OCI-LY7 (cell line): ENCODE results near the gene ACP1. TPM values are rescaled to one million over a fixed set of nuclear protein-coding genes. Genes with fewer than 3 reads are reported as not detected.

Experiments
- BruUV-seq: library from RNA; stranded (reverse); fragments of 400-500 nt; replicated peaks from 2 replicates; lab custom pipeline; 2021; lab: Mats Ljungman, UMichigan
- CTCF ChIA-PET: fragments of 300-600 bp; sonication (Branson Sonifier 250); formaldehyde crosslinking; loops from one replicate; lab custom pipeline; 2022; ENCODE audit warnings: antibody characterized with exemption; ENCODE audit not compliant: unreplicated experiment; lab: Charles Lee
- POLR2A ChIA-PET: fragments of 300-600 bp; sonication (Branson Sonifier 250); formaldehyde crosslinking; loops from one replicate; lab custom pipeline; 2022; ENCODE audit warnings: antibody characterized with exemption; lab: Charles Lee
- DNase-seq: peaks from one replicate; pipeline ENCODE4 v3.0.0-alpha.2; 2015; ENCODE audit warnings: low spot score
- H2AFZ ChIP-seq: fragments of 200-600 bp; sonication (generic), shearing (Covaris generic); 2 replicates; pipeline ENCODE4 v1.6.1; 2014; ENCODE audit warnings: mild to moderate bottlenecking, antibody characterized with exemption, low read length, moderate library complexity
- H3K27ac ChIP-seq: fragments of 200-600 bp; sonication (generic); 2 replicates; pipeline ENCODE4 v1.5.1; 2014; ENCODE audit warnings: mixed run types, low read depth, mild to moderate bottlenecking, moderate library complexity, low read length, inconsistent platforms; ENCODE audit not compliant: poor library complexity, severe bottlenecking
- H3K36me3 ChIP-seq: fragments of 200-600 bp; sonication (generic); 2 replicates; pipeline ENCODE4 v1.6.1; 2014; ENCODE audit warnings: mild to moderate bottlenecking, antibody characterized with exemption, low read length, moderate library complexity, mixed read lengths; ENCODE audit not compliant: insufficient read depth
- H3K4me1 ChIP-seq: fragments of 200-600 bp; sonication (generic); 2 replicates; pipeline ENCODE4 v1.5.1; 2014; ENCODE audit warnings: mild to moderate bottlenecking, low read length; ENCODE audit not compliant: insufficient read depth, poor library complexity, severe bottlenecking
- H3K4me2 ChIP-seq: fragments of 200-600 bp; sonication (generic); 2 replicates; pipeline ENCODE4 v1.6.1; 2014; ENCODE audit warnings: mild to moderate bottlenecking, low read length
- H3K4me3 ChIP-seq: fragments of 200-600 bp; sonication (generic); 2 replicates; pipeline ENCODE4 v1.5.1; 2014; ENCODE audit warnings: mild to moderate bottlenecking, low read depth, low read length; ENCODE audit not compliant: poor library complexity, severe bottlenecking
- H3K79me2 ChIP-seq: fragments of 200-600 bp; sonication (generic); 2 replicates; pipeline ENCODE4 v1.6.1; 2016; ENCODE audit warnings: low read depth, mild to moderate bottlenecking, low read length, moderate library complexity, mixed read lengths; ENCODE audit not compliant: insufficient read depth
- H3K9me2 ChIP-seq: fragments of 200-600 bp; sonication (generic); 2 replicates; pipeline ENCODE4 v1.6.1; 2016; ENCODE audit warnings: mild to moderate bottlenecking, low read length, mixed read lengths; ENCODE audit not compliant: insufficient read depth
- H3K9me3 ChIP-seq: fragments of 200-600 bp; sonication (generic); 2 replicates; pipeline ENCODE4 v1.6.1; 2014; ENCODE audit warnings: mild to moderate bottlenecking, mixed run types, low read length, mixed read lengths
- H4K20me1 ChIP-seq: fragments of 200-600 bp; sonication (generic); 2 replicates; pipeline ENCODE4 v1.6.1; 2014; ENCODE audit warnings: mild to moderate bottlenecking, antibody characterized with exemption, low read length, moderate library complexity, mixed read lengths; ENCODE audit not compliant: insufficient read depth
- EZH2phosphoT487 ChIP-seq: fragments of 200-600 bp; sonication (generic); IDR thresholded peaks from 2 replicates; pipeline ENCODE4 v1.6.1; 2018; ENCODE audit warnings: low read depth, borderline replicate concordance, mild to moderate bottlenecking, mixed run types, antibody characterized with exemption, low read length, moderate library complexity, mixed read lengths
- intact Hi-C: fragments of 100-400 bp; cut with micrococcal nuclease; formaldehyde crosslinking; loops from one replicate; pipeline ENCODE4 v1.10.0; 2022; ENCODE audit not compliant: unreplicated experiment
- total RNA-seq, 2 experiments: library from RNA; depleted of rRNA in 1 of 2; stranded (reverse); fragments of >200 nt in 1 of 2; shearing (Covaris generic) in 1 of 2; gene quantifications; 2 replicates each; pipeline ENCODE4 v1.2.3, GENCODE V29; 2014 to 2022
- TF ChIP-seq, protein P1 (sequence below): fragments of 200-600 bp; sonication (generic); conservative IDR thresholded peaks from 2 replicates; pipeline ENCODE4 v1.5.1; 2014; ENCODE audit warnings: mild to moderate bottlenecking, antibody characterized with exemption, low read length, moderate library complexity, mixed read lengths

Gene ACP1
- total RNA-seq, 2 experiments from 2014 or later: 99.0 to 124 TPM

DNA sequence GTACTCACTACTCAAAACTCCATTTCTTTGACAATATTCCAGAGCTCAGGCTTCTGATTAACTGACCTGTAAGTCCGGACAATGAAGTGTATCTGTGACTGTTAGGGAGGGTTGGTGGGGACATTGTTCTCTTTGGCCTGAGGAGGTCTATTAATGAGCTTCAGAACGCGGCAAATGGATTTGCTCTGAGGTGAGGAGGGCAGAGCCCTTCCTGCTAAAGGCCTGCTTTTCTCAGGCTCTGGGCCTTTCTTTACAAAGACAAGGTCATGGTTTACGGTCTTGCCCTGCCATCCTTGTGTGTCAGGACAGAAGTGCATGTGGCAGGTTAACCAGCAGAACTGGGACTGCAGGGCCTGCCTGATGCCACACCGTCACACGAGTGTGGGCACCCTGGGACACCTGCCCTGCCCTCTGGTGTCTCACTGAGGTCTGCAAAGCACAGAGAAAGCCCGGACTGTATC lies 15.9 kb downstream of the ACP1 start:
- Histone ChIP-seq H3K9me3 (no peaks in the 10 kb centered on the region), H3K4me3 (no peak overlapping the region), H3K79me2 (peaks cover 16% of the 10 kb centered on the region), H3K9me2 (no peaks in the 10 kb centered on the region), H3K4me2 (no peak overlapping the region), H4K20me1 (peaks cover 10% of the 10 kb centered on the region), H2AFZ (no peak overlapping the region), H3K36me3 (peaks cover 79% of the 10 kb centered on the region), H3K4me1 (peaks cover 4% of the 10 kb centered on the region), H3K27ac (no peak overlapping the region)
- TF ChIP-seq, protein P1, sequence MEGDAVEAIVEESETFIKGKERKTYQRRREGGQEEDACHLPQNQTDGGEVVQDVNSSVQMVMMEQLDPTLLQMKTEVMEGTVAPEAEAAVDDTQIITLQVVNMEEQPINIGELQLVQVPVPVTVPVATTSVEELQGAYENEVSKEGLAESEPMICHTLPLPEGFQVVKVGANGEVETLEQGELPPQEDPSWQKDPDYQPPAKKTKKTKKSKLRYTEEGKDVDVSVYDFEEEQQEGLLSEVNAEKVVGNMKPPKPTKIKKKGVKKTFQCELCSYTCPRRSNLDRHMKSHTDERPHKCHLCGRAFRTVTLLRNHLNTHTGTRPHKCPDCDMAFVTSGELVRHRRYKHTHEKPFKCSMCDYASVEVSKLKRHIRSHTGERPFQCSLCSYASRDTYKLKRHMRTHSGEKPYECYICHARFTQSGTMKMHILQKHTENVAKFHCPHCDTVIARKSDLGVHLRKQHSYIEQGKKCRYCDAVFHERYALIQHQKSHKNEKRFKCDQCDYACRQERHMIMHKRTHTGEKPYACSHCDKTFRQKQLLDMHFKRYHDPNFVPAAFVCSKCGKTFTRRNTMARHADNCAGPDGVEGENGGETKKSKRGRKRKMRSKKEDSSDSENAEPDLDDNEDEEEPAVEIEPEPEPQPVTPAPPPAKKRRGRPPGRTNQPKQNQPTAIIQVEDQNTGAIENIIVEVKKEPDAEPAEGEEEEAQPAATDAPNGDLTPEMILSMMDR: no peak
- TF ChIP-seq EZH2phosphoT487: no peak
- no TSS peak for BruUV-seq
- ChIA-PET POLR2A (no interaction called here), CTCF (no interaction called here)
- DNase-seq: no peak
- intact Hi-C loops: no loop called here

DNA sequence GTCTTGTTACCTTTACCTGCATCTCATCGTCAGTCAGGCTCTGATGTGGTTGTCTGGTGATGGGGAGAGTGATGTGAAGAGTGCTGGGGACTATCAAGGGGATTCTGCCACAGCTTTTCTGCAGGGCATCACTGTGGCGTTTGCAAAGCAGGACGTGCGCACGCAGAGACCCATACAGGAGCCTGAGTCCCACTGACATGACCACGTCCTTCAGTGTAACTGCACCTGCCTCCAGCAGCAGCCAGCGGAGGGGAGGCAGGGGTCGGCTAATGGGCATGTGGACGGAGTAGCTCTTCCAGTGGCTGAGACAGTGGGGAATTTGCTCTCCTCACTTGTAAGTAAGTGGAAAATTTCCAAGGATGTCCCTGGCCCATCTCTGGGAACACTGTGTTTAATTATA lies 16.6 kb downstream of the ACP1 start:
- no peaks in the 10 kb centered on the region for H3K9me2 ChIP-seq
- H3K4me2 ChIP-seq: no peak overlapping the region
- TF ChIP-seq, protein P1: no peak
- no peak for TF ChIP-seq EZH2phosphoT487
- CTCF ChIA-PET: no interaction called here
- peaks cover 9% of the 10 kb centered on the region for H3K79me2 ChIP-seq
- H3K4me1 ChIP-seq: no peaks in the 10 kb centered on the region
- intact Hi-C loops: no loop called here
- POLR2A ChIA-PET: no interaction called here
- no peak overlapping the region for H3K4me3 ChIP-seq
- peaks cover 72% of the 10 kb centered on the region for H3K36me3 ChIP-seq
- H3K27ac ChIP-seq: no peak overlapping the region
- H3K9me3 ChIP-seq: no peaks in the 10 kb centered on the region
- BruUV-seq: no TSS peak
- no peak overlapping the region for H2AFZ ChIP-seq
- no peak for DNase-seq
- peaks cover 3% of the 10 kb centered on the region; the same call in 1 of the 2 replicates for H4K20me1 ChIP-seq

DNA sequence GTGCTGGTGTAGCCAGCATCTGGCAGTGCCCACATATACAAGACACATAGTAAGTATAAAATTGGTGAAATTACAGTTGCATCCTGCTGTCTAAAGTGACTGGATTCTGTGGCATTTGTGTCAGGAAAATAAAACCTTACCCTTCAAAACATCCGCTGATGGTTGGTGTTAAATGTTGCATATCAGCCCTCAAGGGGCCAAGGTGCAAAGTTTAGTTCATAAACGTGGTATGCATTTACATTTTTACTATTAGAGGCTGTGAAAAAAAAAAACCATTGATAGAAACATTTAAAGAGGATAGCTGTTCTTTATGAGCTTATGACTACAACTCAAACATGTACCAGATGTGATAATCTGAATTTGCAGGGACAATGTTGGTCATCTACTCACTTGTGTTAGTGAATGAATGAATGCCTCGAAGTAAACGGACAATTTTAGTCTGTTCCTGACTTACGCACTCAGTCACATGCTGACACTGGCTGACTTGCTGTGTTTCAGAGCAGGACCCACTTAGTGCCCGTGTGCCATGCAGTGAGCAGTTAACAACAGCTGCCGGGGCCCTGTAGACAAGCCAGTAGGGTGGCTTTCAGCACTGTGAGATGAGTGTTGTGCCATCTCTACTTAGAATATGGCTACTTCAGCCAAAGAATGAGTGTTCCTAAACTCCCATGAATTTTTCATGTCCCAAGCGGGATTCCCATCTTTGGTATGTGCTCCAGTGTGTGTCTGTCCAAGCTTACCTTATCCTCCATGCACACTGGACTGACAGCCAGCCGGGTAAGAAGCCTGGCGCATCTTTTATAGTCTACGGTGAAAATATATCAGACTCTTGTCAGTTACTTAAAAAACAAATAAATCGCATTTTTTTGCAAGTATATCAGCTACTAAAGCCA lies 17.9 kb downstream of the ACP1 start:
- no peaks in the 10 kb centered on the region for H3K4me1 ChIP-seq
- no peak for DNase-seq
- peaks cover 60% of the 10 kb centered on the region for H3K36me3 ChIP-seq
- H4K20me1 ChIP-seq: no peaks in the 10 kb centered on the region
- H3K4me3 ChIP-seq: no peak overlapping the region
- POLR2A ChIA-PET: interaction anchor here (0.9 to 1.0 kb wide), 2 partner anchors 14 to 25 kb away, joined by 3 to 4 read pairs; no protein-coding TSS in a partner anchor
- no TSS peak for BruUV-seq
- CTCF ChIA-PET: no interaction called here
- no peaks in the 10 kb centered on the region for H3K9me2 ChIP-seq
- H3K27ac ChIP-seq: no peak overlapping the region
- H3K9me3 ChIP-seq: no peaks in the 10 kb centered on the region
- no peak for TF ChIP-seq EZH2phosphoT487
- TF ChIP-seq, protein P1: no peak
- no peak overlapping the region for H3K4me2 ChIP-seq
- intact Hi-C loops: no loop called here
- no peak overlapping the region for H2AFZ ChIP-seq
- no peaks in the 10 kb centered on the region for H3K79me2 ChIP-seq
